ENCODE measurements around the gene RAD23A. TPM values are rescaled to one million over a fixed set of nuclear protein-coding genes. Genes with fewer than 3 reads are reported as not detected.

The RAD23A gene
- total RNA-seq, 4 donors from 2014 or later = 101 to 128 (median 105) TPM

- 0 to 2% methylated on average over 16 to 32 of the region's 34 CpGs for WGBS, 2 donors
- DNase-seq (ENCODE audit: low spot score in 2 of 2) = peak; percentile 62 to 96
- no peak for TF ChIP-seq POLR2A (IDR thresholded peaks at IDR 0.05)
- TF ChIP-seq, protein P1, sequence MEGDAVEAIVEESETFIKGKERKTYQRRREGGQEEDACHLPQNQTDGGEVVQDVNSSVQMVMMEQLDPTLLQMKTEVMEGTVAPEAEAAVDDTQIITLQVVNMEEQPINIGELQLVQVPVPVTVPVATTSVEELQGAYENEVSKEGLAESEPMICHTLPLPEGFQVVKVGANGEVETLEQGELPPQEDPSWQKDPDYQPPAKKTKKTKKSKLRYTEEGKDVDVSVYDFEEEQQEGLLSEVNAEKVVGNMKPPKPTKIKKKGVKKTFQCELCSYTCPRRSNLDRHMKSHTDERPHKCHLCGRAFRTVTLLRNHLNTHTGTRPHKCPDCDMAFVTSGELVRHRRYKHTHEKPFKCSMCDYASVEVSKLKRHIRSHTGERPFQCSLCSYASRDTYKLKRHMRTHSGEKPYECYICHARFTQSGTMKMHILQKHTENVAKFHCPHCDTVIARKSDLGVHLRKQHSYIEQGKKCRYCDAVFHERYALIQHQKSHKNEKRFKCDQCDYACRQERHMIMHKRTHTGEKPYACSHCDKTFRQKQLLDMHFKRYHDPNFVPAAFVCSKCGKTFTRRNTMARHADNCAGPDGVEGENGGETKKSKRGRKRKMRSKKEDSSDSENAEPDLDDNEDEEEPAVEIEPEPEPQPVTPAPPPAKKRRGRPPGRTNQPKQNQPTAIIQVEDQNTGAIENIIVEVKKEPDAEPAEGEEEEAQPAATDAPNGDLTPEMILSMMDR (IDR thresholded peaks at IDR 0.05) = peak in 1 of 3 donors; percentile 74
- intact Hi-C loops (cut with DNase I; ENCODE audit: low total_unique reads) = no loop called here
- peak overlapping the region; percentile 6 for H3K4me3 ChIP-seq (ENCODE audit: low read depth, poor library complexity, severe bottlenecking)
Measured at GRCh38 chr19:12965017-12965811, 19.6 kb downstream of the RAD23A start.

GRCh38 chr19:12965812-12966135 is 20.1 kb downstream of the RAD23A start:
- 45 to 47% methylated on average over 8 of the region's 8 CpGs for WGBS, 2 donors
- no peak for DNase-seq (ENCODE audit: low spot score in 2 of 2)
- no peak overlapping the region for H3K4me3 ChIP-seq (ENCODE audit: low read depth, poor library complexity, severe bottlenecking)
- intact Hi-C loops (cut with DNase I; ENCODE audit: low total_unique reads) = no loop called here
- TF ChIP-seq POLR2A (IDR thresholded peaks at IDR 0.05) = no peak
- TF ChIP-seq, protein P1 (IDR thresholded peaks at IDR 0.05) = no peak

- H3K4me3 ChIP-seq (ENCODE audit: low read depth, poor library complexity, severe bottlenecking) = no peak overlapping the region
- no peak for DNase-seq (ENCODE audit: low spot score in 2 of 2)
- WGBS, 2 donors = 91 to 93% methylated on average over 5 of the region's 5 CpGs
- TF ChIP-seq, protein P1 (IDR thresholded peaks at IDR 0.05) = no peak
- TF ChIP-seq POLR2A (IDR thresholded peaks at IDR 0.05) = no peak
- intact Hi-C loops (cut with DNase I; ENCODE audit: low total_unique reads) = no loop called here
Measured at GRCh38 chr19:12967907-12968306, 22.2 kb downstream of the RAD23A start.

DNA sequence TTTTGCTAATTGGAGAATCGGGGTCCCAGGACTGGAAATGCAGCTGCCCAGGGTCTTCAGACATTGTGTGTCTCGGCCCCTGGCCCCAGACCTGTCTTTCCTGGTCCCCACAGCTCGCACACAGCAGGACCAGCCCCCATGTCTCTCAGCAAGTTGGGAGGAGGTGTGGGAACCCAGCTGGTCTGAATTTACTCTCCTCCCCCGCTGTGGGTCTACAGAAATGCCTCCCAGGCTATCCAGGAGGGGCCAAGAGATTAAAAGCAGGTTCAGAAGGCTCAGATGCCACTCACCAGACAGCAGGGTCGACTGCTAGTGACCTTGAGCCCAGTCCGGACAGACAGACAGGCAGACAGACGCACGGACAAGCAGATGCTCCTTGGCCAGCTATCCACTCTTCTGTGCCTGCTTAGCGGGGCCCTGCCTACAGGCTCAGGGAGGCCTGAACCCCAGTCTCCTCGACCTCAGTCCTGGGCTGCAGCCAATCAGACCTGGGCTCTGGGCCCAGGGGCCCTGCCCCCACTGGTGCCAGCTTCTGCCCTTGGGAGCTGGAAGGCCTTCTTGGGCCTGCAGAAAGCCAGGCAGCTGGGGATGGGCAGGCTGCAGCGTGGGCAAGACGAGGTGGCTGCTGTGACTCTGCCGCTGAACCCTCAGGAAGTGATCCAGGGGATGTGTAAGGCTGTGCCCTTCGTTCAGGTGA is 23.8 kb downstream of the RAD23A start, which contains the start of gene DAND5:
Gene DAND5, plus strand, starts transcription at position 285 of the 697 bp plus-strand sequence. Its CDS starts 85 bp downstream, at position 370.
- no peak within 1 kb of the TSS for H3K4me3 ChIP-seq (ENCODE audit: low read depth, poor library complexity, severe bottlenecking)
- intact Hi-C loops (cut with DNase I; ENCODE audit: low total_unique reads) = no loop called here
- no peak for DNase-seq (ENCODE audit: low spot score in 2 of 2)
- TF ChIP-seq, protein P1 (IDR thresholded peaks at IDR 0.05) = no peak
- no peak for TF ChIP-seq POLR2A (IDR thresholded peaks at IDR 0.05)
- WGBS, 2 donors = 40 to 42% methylated on average over 13 to 14 of the region's 14 CpGs

- intact Hi-C loops (cut with DNase I; ENCODE audit: low total_unique reads) = loop anchor here (10.0 kb wide), 1 partner anchor 295 kb away; no protein-coding TSS in a partner anchor
Measured at GRCh38 chr19:12970070-12970820, 24.6 kb downstream of the RAD23A start.

More at GRCh38 chr19:12970070-12970820, 24.6 kb downstream of the RAD23A start:
- H3K4me3 ChIP-seq (ENCODE audit: low read depth, poor library complexity, severe bottlenecking) = no peak overlapping the region
- TF ChIP-seq, protein P1 (IDR thresholded peaks at IDR 0.05) = no peak
- TF ChIP-seq POLR2A (IDR thresholded peaks at IDR 0.05) = no peak
- 94 to 95% methylated on average over 7 of the region's 7 CpGs for WGBS, 2 donors
- no peak for DNase-seq (ENCODE audit: low spot score in 2 of 2)
